GM21447 (cell line): ENCODE results near the gene TRPV2.
"Not testable (repeated sequence)": the region's sequence is repeated elsewhere in the genome, so short reads cannot be mapped to it uniquely, and the experiment has no call there.

Source experiments
- ATAC-seq: cut with Tn5 transposase; IDR thresholded peaks from one replicate; pipeline ENCODE4 v1.9.1; 2021; ENCODE audit not compliant: unreplicated experiment

The TRPV2 gene

GRCh38 chr17:16435925-16436886 is 20.8 kb downstream of the TRPV2 start:
- ATAC-seq = no peak

- no peak for ATAC-seq
These were observed 21.7 kb downstream of the TRPV2 start for GRCh38 chr17:16437083-16437482.

- no peak for ATAC-seq
These were observed 22.8 kb downstream of the TRPV2 start for GRCh38 chr17:16438173-16438556.

GRCh38 chr17:16438557-16439302 is 23.4 kb downstream of the TRPV2 start:
- ATAC-seq = peak; percentile 82

- peak; percentile 10 for ATAC-seq
These were observed 24.0 kb downstream of the TRPV2 start for GRCh38 chr17:16439303-16439791.

- no peak for ATAC-seq
These were observed 24.5 kb downstream of the TRPV2 start for GRCh38 chr17:16439811-16440351.

GRCh38 chr17:16440354-16440753 is 25.0 kb downstream of the TRPV2 start:
- ATAC-seq = not testable (repeated sequence)

- no peak for ATAC-seq
These were observed 25.7 kb downstream of the TRPV2 start for GRCh38 chr17:16440901-16441629.

GRCh38 chr17:16442141-16442540 is 26.8 kb downstream of the TRPV2 start:
- no peak for ATAC-seq

- ATAC-seq = no peak
These were observed 27.5 kb downstream of the TRPV2 start for GRCh38 chr17:16442594-16443510.

- ATAC-seq = no peak
These were observed 28.3 kb downstream of the TRPV2 start for GRCh38 chr17:16443511-16444257.

GRCh38 chr17:16444258-16444886 is 29.0 kb downstream of the TRPV2 start:
- no peak for ATAC-seq

GRCh38 chr17:16446338-16446983 is 31.1 kb downstream of the TRPV2 start:
- no peak for ATAC-seq

GRCh38 chr17:16447676-16448075 is 32.3 kb downstream of the TRPV2 start:
- no peak for ATAC-seq

GRCh38 chr17:16448490-16448889 is 33.1 kb downstream of the TRPV2 start:
- ATAC-seq = no peak

GRCh38 chr17:16449121-16449570 is 33.8 kb downstream of the TRPV2 start:
- ATAC-seq = no peak

- ATAC-seq = no peak
These were observed 34.7 kb downstream of the TRPV2 start for GRCh38 chr17:16450028-16450427.

GRCh38 chr17:16452268-16452667 is 36.9 kb downstream of the TRPV2 start:
- not testable (repeated sequence) for ATAC-seq
